GM23338 (cell line): Measurements from ENCODE around the gene ARID3A. TPM values are rescaled to one million over a fixed set of nuclear protein-coding genes. Genes with fewer than 3 reads are reported as not detected.

Experiments
- ATAC-seq: fragments of 200-7000 bp; cut with Tn5 transposase; 3 replicates; pipeline ENCODE4 v1.9.1; 2020
- DNase-seq: peaks from one replicate; pipeline ENCODE4 v3.0.0-alpha.2; 2015; ENCODE audit warnings: low spot score
- H2AFZ ChIP-seq: fragments of 200-600 bp; sonication (generic); 2 replicates; pipeline ENCODE4 v1.8.0; 2016; ENCODE audit warnings: antibody characterized with exemption, mild to moderate bottlenecking, moderate library complexity
- H3F3A ChIP-seq: fragments of 200-600 bp; sonication (generic); replicated peaks from 2 replicates; pipeline ENCODE4 v1.8.0; 2017; ENCODE audit warnings: antibody characterized with exemption, mixed run types, low read depth
- H3K27ac ChIP-seq: fragments of 200-600 bp; sonication (generic); 2 replicates; pipeline ENCODE4 v1.6.1; 2016; ENCODE audit warnings: low read depth
- H3K27me3 ChIP-seq: fragments of 200-600 bp; sonication (generic); 2 replicates; pipeline ENCODE4 v1.8.0; 2016; ENCODE audit warnings: mild to moderate bottlenecking, mixed run types, moderate library complexity; ENCODE audit not compliant: insufficient read depth
- H3K36me3 ChIP-seq: fragments of 200-600 bp; sonication (generic); 2 replicates; pipeline ENCODE4 v1.8.0; 2016; ENCODE audit warnings: mild to moderate bottlenecking; ENCODE audit not compliant: insufficient read depth
- H3K4me1 ChIP-seq: fragments of 200-600 bp; sonication (generic); 2 replicates; pipeline ENCODE4 v1.8.0; 2016; ENCODE audit warnings: mild to moderate bottlenecking, moderate library complexity; ENCODE audit not compliant: insufficient read depth
- H3K4me2 ChIP-seq: fragments of 200-600 bp; sonication (generic); 2 replicates; pipeline ENCODE4 v1.7.1; 2017; ENCODE audit warnings: mixed run types
- H3K4me3 ChIP-seq: fragments of 200-600 bp; sonication (generic); 2 replicates; pipeline ENCODE4 v1.6.1; 2016; ENCODE audit warnings: mixed run types
- H3K79me2 ChIP-seq: fragments of 200-600 bp; sonication (generic); replicated peaks from 2 replicates; pipeline ENCODE4 v1.8.0; 2017; ENCODE audit warnings: mild to moderate bottlenecking; ENCODE audit not compliant: insufficient read depth
- H3K9me2 ChIP-seq: fragments of 200-600 bp; sonication (generic); 2 replicates; pipeline ENCODE4 v1.8.0; 2017; ENCODE audit not compliant: insufficient read depth
- H4K20me1 ChIP-seq: fragments of 200-600 bp; sonication (generic); replicated peaks from 2 replicates; pipeline ENCODE4 v1.8.0; 2017; ENCODE audit warnings: mild to moderate bottlenecking; ENCODE audit not compliant: insufficient read depth
- H3K27ac Mint-ChIP-seq: 2 replicates; pipeline ENCODE4 v1.8.0; 2020; ENCODE audit warnings: inconsistent platforms, mild to moderate bottlenecking, moderate library complexity, mixed read lengths
- H3K27me3 Mint-ChIP-seq: 3 replicates; pipeline ENCODE4 v1.8.0; 2022; ENCODE audit warnings: low read depth, mild to moderate bottlenecking, moderate library complexity, mixed read lengths, inconsistent platforms; ENCODE audit not compliant: insufficient read depth, poor library complexity
- H3K36me3 Mint-ChIP-seq: 3 replicates; pipeline ENCODE4 v1.8.0; 2021; ENCODE audit warnings: low read depth, mild to moderate bottlenecking, inconsistent platforms, moderate library complexity, mixed read lengths
- H3K4me1 Mint-ChIP-seq: 3 replicates; pipeline ENCODE4 v1.8.0; 2020; ENCODE audit warnings: mild to moderate bottlenecking, inconsistent platforms, mixed read lengths
- H3K4me3 Mint-ChIP-seq: 3 replicates; pipeline ENCODE4 v1.8.0; 2021; ENCODE audit warnings: moderate library complexity, mild to moderate bottlenecking, inconsistent platforms, mixed read lengths
- H3K9me3 Mint-ChIP-seq: 3 replicates; pipeline ENCODE4 v1.8.0; 2020; ENCODE audit warnings: moderate library complexity, mild to moderate bottlenecking, inconsistent platforms, mixed read lengths
- CREB1 ChIP-seq: fragments of 250-450 bp; sonication (Bioruptor Pico); IDR thresholded peaks from 2 replicates; pipeline ENCODE4 v1.5.0; 2020; ENCODE audit warnings: low read depth, mild to moderate bottlenecking, moderate library complexity
- ETS1 ChIP-seq: IDR thresholded peaks from 2 replicates; pipeline ENCODE4 v1.6.1; 2016; ENCODE audit warnings: antibody characterized with exemption
- EZH2 ChIP-seq: fragments of 200-600 bp; sonication (generic); IDR thresholded peaks from one replicate; pipeline ENCODE4 v1.8.0; 2017; ENCODE audit warnings: antibody characterized with exemption, mild to moderate bottlenecking, low read depth; ENCODE audit not compliant: unreplicated experiment
- EZH2phosphoT487 ChIP-seq: fragments of 200-600 bp; sonication (generic); IDR thresholded peaks from one replicate; pipeline ENCODE4 v1.8.1; 2018; ENCODE audit warnings: antibody characterized with exemption; ENCODE audit not compliant: unreplicated experiment
- JUNB ChIP-seq: IDR thresholded peaks from one replicate; pipeline ENCODE4 v1.6.1; 2016; ENCODE audit warnings: antibody characterized with exemption; ENCODE audit not compliant: unreplicated experiment
- NANOG ChIP-seq: IDR thresholded peaks from 2 replicates; pipeline ENCODE4 v1.6.1; 2016; ENCODE audit warnings: antibody characterized with exemption, borderline replicate concordance
- POLR2AphosphoS5 ChIP-seq: IDR thresholded peaks from 2 replicates; pipeline ENCODE4 v1.6.1; 2016; ENCODE audit warnings: antibody characterized with exemption, low read depth
- STAT1 ChIP-seq: IDR thresholded peaks from one replicate; pipeline ENCODE4 v1.6.1; 2016; ENCODE audit warnings: antibody characterized with exemption; ENCODE audit not compliant: unreplicated experiment
- ZNF114 ChIP-seq: fragments of 250-450 bp; sonication (Bioruptor Pico); IDR thresholded peaks from 2 replicates; pipeline ENCODE4 v1.5.0; 2020; ENCODE audit warnings: mild to moderate bottlenecking, moderate library complexity
- ZNF331 ChIP-seq: fragments of 250-450 bp; sonication (Bioruptor Pico); IDR thresholded peaks from 2 replicates; pipeline ENCODE4 v1.5.0; 2020; ENCODE audit warnings: low read depth, mild to moderate bottlenecking, moderate library complexity
- ZNF462 ChIP-seq: fragments of 250-450 bp; sonication (Bioruptor Pico); IDR thresholded peaks from 2 replicates; pipeline ENCODE4 v1.5.0; 2020; ENCODE audit warnings: mild to moderate bottlenecking, moderate library complexity
- polyA plus RNA-seq: library from polyadenylated mRNA; unstranded; fragments of >200 nt; fragmentation: Nextera tagmentation; extraction: Ambion mirVana; gene quantifications from 2 replicates; pipeline ENCODE4 v1.2.1, GENCODE V29; 2016
- total RNA-seq: library from RNA; depleted of rRNA; stranded (reverse); fragments of >200 nt; shearing (Covaris generic); gene quantifications from 2 replicates; pipeline ENCODE4 v1.2.3, GENCODE V29; 2014
- TF ChIP-seq, protein P1 (sequence below): IDR thresholded peaks from one replicate; pipeline ENCODE4 v1.6.1; 2018; ENCODE audit warnings: antibody characterized with exemption; ENCODE audit not compliant: unreplicated experiment
- TF ChIP-seq, protein P2 (sequence below), 2 experiments: fragments of 200-600 bp in 1 of 2; sonication (generic) in 1 of 2; conservative IDR thresholded peaks; 2 replicates each; pipeline versions ENCODE4 v1.5.1 to v1.6.1; 2016 to 2017; ENCODE audit warnings: antibody characterized with exemption in 2 of 2, low read depth in 2 of 2, mild to moderate bottlenecking in 2 of 2, moderate library complexity in 1 of 2

The ARID3A gene
- total and polyA plus RNA-seq, 2 experiments from 2014 or later, result 33.6 to 51.6 TPM

- ATAC-seq, result no peak
- H3K9me3 Mint-ChIP-seq, result no peaks in the 10 kb centered on the region
- no peak overlapping the region for H3K4me3 Mint-ChIP-seq
Observed at GRCh38 chr19:998064-998463, 72.2 kb downstream of the ARID3A start.

More at GRCh38 chr19:998064-998463, 72.2 kb downstream of the ARID3A start:
- Histone ChIP-seq H3F3A (peaks cover 15% of the 10 kb centered on the region), H3K27ac (no peak overlapping the region), H3K4me3 (no peak overlapping the region), H2AFZ (no peak overlapping the region), H3K27me3 (peaks cover 45% of the 10 kb centered on the region), H3K9me2 (no peaks in the 10 kb centered on the region), H3K36me3 (no peaks in the 10 kb centered on the region), H3K79me2 (no peaks in the 10 kb centered on the region), H3K4me2 (no peak overlapping the region), H4K20me1 (0 out of 2 replicates have a peak, but pooled peaks cover 2% of the 10 kb centered on the region), H3K4me1 (no peaks in the 10 kb centered on the region; the same call in 1 of the 2 replicates)
- Mint-ChIP-seq H3K36me3 (no peaks in the 10 kb centered on the region), H3K27ac (no peak overlapping the region), H3K4me1 (peaks cover 3% of the 10 kb centered on the region; the same call in 2 of the 3 replicates), H3K27me3 (peaks cover 50% of the 10 kb centered on the region)
- TF ChIP-seq CREB1 (no peak), NANOG (no peak), ZNF331 (no peak), POLR2AphosphoS5 (no peak), ETS1 (no peak), ZNF114 (CRISPR knock-in tag) (no peak), STAT1 (no peak), ZNF462 (CRISPR knock-in tag) (no peak), EZH2phosphoT487 (no peak), EZH2 (no peak), JUNB (no peak)
- TF ChIP-seq, protein P1, sequence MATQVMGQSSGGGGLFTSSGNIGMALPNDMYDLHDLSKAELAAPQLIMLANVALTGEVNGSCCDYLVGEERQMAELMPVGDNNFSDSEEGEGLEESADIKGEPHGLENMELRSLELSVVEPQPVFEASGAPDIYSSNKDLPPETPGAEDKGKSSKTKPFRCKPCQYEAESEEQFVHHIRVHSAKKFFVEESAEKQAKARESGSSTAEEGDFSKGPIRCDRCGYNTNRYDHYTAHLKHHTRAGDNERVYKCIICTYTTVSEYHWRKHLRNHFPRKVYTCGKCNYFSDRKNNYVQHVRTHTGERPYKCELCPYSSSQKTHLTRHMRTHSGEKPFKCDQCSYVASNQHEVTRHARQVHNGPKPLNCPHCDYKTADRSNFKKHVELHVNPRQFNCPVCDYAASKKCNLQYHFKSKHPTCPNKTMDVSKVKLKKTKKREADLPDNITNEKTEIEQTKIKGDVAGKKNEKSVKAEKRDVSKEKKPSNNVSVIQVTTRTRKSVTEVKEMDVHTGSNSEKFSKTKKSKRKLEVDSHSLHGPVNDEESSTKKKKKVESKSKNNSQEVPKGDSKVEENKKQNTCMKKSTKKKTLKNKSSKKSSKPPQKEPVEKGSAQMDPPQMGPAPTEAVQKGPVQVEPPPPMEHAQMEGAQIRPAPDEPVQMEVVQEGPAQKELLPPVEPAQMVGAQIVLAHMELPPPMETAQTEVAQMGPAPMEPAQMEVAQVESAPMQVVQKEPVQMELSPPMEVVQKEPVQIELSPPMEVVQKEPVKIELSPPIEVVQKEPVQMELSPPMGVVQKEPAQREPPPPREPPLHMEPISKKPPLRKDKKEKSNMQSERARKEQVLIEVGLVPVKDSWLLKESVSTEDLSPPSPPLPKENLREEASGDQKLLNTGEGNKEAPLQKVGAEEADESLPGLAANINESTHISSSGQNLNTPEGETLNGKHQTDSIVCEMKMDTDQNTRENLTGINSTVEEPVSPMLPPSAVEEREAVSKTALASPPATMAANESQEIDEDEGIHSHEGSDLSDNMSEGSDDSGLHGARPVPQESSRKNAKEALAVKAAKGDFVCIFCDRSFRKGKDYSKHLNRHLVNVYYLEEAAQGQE, result no peak
- TF ChIP-seq, protein P2, sequence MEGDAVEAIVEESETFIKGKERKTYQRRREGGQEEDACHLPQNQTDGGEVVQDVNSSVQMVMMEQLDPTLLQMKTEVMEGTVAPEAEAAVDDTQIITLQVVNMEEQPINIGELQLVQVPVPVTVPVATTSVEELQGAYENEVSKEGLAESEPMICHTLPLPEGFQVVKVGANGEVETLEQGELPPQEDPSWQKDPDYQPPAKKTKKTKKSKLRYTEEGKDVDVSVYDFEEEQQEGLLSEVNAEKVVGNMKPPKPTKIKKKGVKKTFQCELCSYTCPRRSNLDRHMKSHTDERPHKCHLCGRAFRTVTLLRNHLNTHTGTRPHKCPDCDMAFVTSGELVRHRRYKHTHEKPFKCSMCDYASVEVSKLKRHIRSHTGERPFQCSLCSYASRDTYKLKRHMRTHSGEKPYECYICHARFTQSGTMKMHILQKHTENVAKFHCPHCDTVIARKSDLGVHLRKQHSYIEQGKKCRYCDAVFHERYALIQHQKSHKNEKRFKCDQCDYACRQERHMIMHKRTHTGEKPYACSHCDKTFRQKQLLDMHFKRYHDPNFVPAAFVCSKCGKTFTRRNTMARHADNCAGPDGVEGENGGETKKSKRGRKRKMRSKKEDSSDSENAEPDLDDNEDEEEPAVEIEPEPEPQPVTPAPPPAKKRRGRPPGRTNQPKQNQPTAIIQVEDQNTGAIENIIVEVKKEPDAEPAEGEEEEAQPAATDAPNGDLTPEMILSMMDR (conservative IDR thresholded peaks at IDR 0.05; ENCODE audit: low read depth in 2 of 2), result no peak
- no peak for DNase-seq
